Dendritic cell treated with granulocyte-macrophage colony-stimulating factor and Interleukin-4, amounts not matched to agents 40 ng/mL and 50 ng/mL, for 4 days (primary cell): ENCODE data around the gene UNC5A.

Source experiments
- H3K27ac Mint-ChIP-seq: one replicate; pipeline ENCODE4 v1.8.0; 2022; ENCODE audit warnings: mild to moderate bottlenecking, mixed read lengths
- H3K27me3 Mint-ChIP-seq: one replicate; pipeline ENCODE4 v1.8.0; 2022; ENCODE audit warnings: mild to moderate bottlenecking, mixed read lengths
- H3K36me3 Mint-ChIP-seq: one replicate; pipeline ENCODE4 v1.8.0; 2022; ENCODE audit warnings: low read depth, mixed read lengths
- H3K4me1 Mint-ChIP-seq: one replicate; pipeline ENCODE4 v1.8.0; 2022; ENCODE audit warnings: low read depth, mixed read lengths
- H3K4me3 Mint-ChIP-seq: one replicate; pipeline ENCODE4 v1.8.0; 2022; ENCODE audit warnings: mild to moderate bottlenecking, moderate library complexity, mixed read lengths
- H3K9me3 Mint-ChIP-seq: one replicate; pipeline ENCODE4 v1.8.0; 2022; ENCODE audit warnings: mixed read lengths
- intact Hi-C: fragments of 100-400 bp; cut with micrococcal nuclease; formaldehyde crosslinking; loops from one replicate; pipeline ENCODE4 v1.15.0; 2022

Gene UNC5A

GRCh38 chr5:176879663-176880361, 69.5 kb downstream of the UNC5A start:
- no peaks in the 10 kb centered on the region for H3K9me3 Mint-ChIP-seq
- intact Hi-C loops: no loop called here
- peaks cover 62% of the 10 kb centered on the region for H3K36me3 Mint-ChIP-seq
- H3K27me3 Mint-ChIP-seq: peaks cover 22% of the 10 kb centered on the region
- peaks cover 33% of the 10 kb centered on the region for H3K4me1 Mint-ChIP-seq
- H3K27ac Mint-ChIP-seq: no peak overlapping the region
- no peak overlapping the region for H3K4me3 Mint-ChIP-seq

- Mint-ChIP-seq H3K27ac (no peak overlapping the region), H3K27me3 (peaks cover 15% of the 10 kb centered on the region), H3K36me3 (peaks cover 69% of the 10 kb centered on the region), H3K4me1 (peaks cover 30% of the 10 kb centered on the region), H3K4me3 (no peak overlapping the region), H3K9me3 (no peaks in the 10 kb centered on the region)
- intact Hi-C loops: no loop called here
Measured at GRCh38 chr5:176880366-176881020, 70.1 kb downstream of the UNC5A start.

GRCh38 chr5:176881021-176881749, 70.8 kb downstream of the UNC5A start:
- intact Hi-C loops: no loop called here
- Mint-ChIP-seq H3K4me3 (no peak overlapping the region), H3K36me3 (peaks cover 76% of the 10 kb centered on the region), H3K27ac (no peak overlapping the region), H3K9me3 (no peaks in the 10 kb centered on the region), H3K4me1 (peaks cover 28% of the 10 kb centered on the region), H3K27me3 (peaks cover 8% of the 10 kb centered on the region)

GRCh38 chr5:176881816-176882566, 71.6 kb downstream of the UNC5A start:
- Mint-ChIP-seq H3K27me3 (peaks cover 1% of the 10 kb centered on the region), H3K9me3 (no peaks in the 10 kb centered on the region), H3K4me3 (no peak overlapping the region), H3K4me1 (peaks cover 26% of the 10 kb centered on the region), H3K36me3 (peaks cover 84% of the 10 kb centered on the region), H3K27ac (no peak overlapping the region)
- intact Hi-C loops: no loop called here

GRCh38 chr5:176882567-176882903, 72.2 kb downstream of the UNC5A start:
- Mint-ChIP-seq H3K4me3 (no peak overlapping the region), H3K36me3 (peaks cover 89% of the 10 kb centered on the region), H3K27ac (no peak overlapping the region), H3K27me3 (no peaks in the 10 kb centered on the region), H3K9me3 (no peaks in the 10 kb centered on the region), H3K4me1 (peaks cover 25% of the 10 kb centered on the region)
- intact Hi-C loops: no loop called here

- peaks cover 25% of the 10 kb centered on the region for H3K4me1 Mint-ChIP-seq
- no peaks in the 10 kb centered on the region for H3K9me3 Mint-ChIP-seq
- no peak overlapping the region for H3K4me3 Mint-ChIP-seq
- intact Hi-C loops: no loop called here
- H3K27me3 Mint-ChIP-seq: no peaks in the 10 kb centered on the region
- no peak overlapping the region for H3K27ac Mint-ChIP-seq
- H3K36me3 Mint-ChIP-seq: peaks cover 98% of the 10 kb centered on the region
Measured at GRCh38 chr5:176883700-176884570, 73.6 kb downstream of the UNC5A start.

GRCh38 chr5:176884571-176884890, 74.2 kb downstream of the UNC5A start:
- intact Hi-C loops: no loop called here
- H3K27ac Mint-ChIP-seq: no peak overlapping the region
- H3K27me3 Mint-ChIP-seq: no peaks in the 10 kb centered on the region
- H3K9me3 Mint-ChIP-seq: no peaks in the 10 kb centered on the region
- peaks cover 25% of the 10 kb centered on the region for H3K4me1 Mint-ChIP-seq
- H3K4me3 Mint-ChIP-seq: no peak overlapping the region
- peaks cover 100% of the 10 kb centered on the region for H3K36me3 Mint-ChIP-seq

GRCh38 chr5:176886336-176887251, 76.2 kb downstream of the UNC5A start:
- no peaks in the 10 kb centered on the region for H3K27me3 Mint-ChIP-seq

GRCh38 chr5:176887252-176887849, 77.0 kb downstream of the UNC5A start:
- Mint-ChIP-seq H3K4me1 (peaks cover 40% of the 10 kb centered on the region), H3K4me3 (no peak overlapping the region), H3K27me3 (no peaks in the 10 kb centered on the region), H3K36me3 (peaks cover 100% of the 10 kb centered on the region), H3K27ac (no peak overlapping the region), H3K9me3 (no peaks in the 10 kb centered on the region)
- intact Hi-C loops: no loop called here

More at GRCh38 chr5:176886336-176887251, 76.2 kb downstream of the UNC5A start:
- Mint-ChIP-seq H3K4me1 (peaks cover 32% of the 10 kb centered on the region), H3K9me3 (no peaks in the 10 kb centered on the region), H3K36me3 (peaks cover 100% of the 10 kb centered on the region), H3K27ac (no peak overlapping the region), H3K4me3 (no peak overlapping the region)
- intact Hi-C loops: no loop called here

GRCh38 chr5:176888016-176888864, 77.9 kb downstream of the UNC5A start:
- no peak overlapping the region for H3K4me3 Mint-ChIP-seq
- H3K9me3 Mint-ChIP-seq: no peaks in the 10 kb centered on the region
- intact Hi-C loops: no loop called here
- H3K36me3 Mint-ChIP-seq: peaks cover 100% of the 10 kb centered on the region
- peaks cover 43% of the 10 kb centered on the region for H3K4me1 Mint-ChIP-seq
- H3K27ac Mint-ChIP-seq: no peak overlapping the region
- H3K27me3 Mint-ChIP-seq: no peaks in the 10 kb centered on the region

- peaks cover 100% of the 10 kb centered on the region for H3K36me3 Mint-ChIP-seq
- H3K4me1 Mint-ChIP-seq: peaks cover 46% of the 10 kb centered on the region
- no peak overlapping the region for H3K4me3 Mint-ChIP-seq
- intact Hi-C loops: no loop called here
- H3K27me3 Mint-ChIP-seq: no peaks in the 10 kb centered on the region
- no peaks in the 10 kb centered on the region for H3K9me3 Mint-ChIP-seq
- H3K27ac Mint-ChIP-seq: no peak overlapping the region
Measured at GRCh38 chr5:176888865-176889165, 78.5 kb downstream of the UNC5A start.
